Natural killer cell (primary cell): Measurements from ENCODE around the gene TMEM161A. TPM values are rescaled to one million over a fixed set of nuclear protein-coding genes. Genes with fewer than 3 reads are reported as not detected.
"Not testable (repeated sequence)": the region's sequence is repeated elsewhere in the genome, so short reads cannot be mapped to it uniquely, and the experiment has no call there.

Source experiments
- ATAC-seq, 3 donors: fragments of 150-1000 bp in 2 of 3; fragments of 200-7000 bp in 1 of 3; cut with Tn5 transposase; 1 replicate in 1 of 3; 2 replicates in 2 of 3; pipeline ENCODE4 v1.10.0; 2021; ENCODE audit warnings: mild to moderate bottlenecking in 2 of 3, moderate library complexity in 2 of 3
- DNase-seq, 2 donors: peaks; one replicate each; pipeline versions ENCODE4 v3.0.0 to v3.0.0-alpha.2; 2013 to 2021; ENCODE audit warnings: mixed read lengths in 1 of 2
- H3K27ac ChIP-seq: one replicate; pipeline ENCODE4 v1.5.1; 2013; ENCODE audit warnings: mild to moderate bottlenecking, low read length
- H3K27me3 ChIP-seq: one replicate; pipeline ENCODE4 v1.6.1; 2013; ENCODE audit warnings: low read length; ENCODE audit not compliant: control insufficient read depth, insufficient read depth
- H3K36me3 ChIP-seq: one replicate; pipeline ENCODE4 v1.6.1; 2013; ENCODE audit warnings: low read length; ENCODE audit not compliant: control insufficient read depth, insufficient read depth
- H3K4me1 ChIP-seq: one replicate; pipeline ENCODE4 v1.6.1; 2013; ENCODE audit warnings: low read length; ENCODE audit not compliant: control insufficient read depth, insufficient read depth
- H3K4me3 ChIP-seq: one replicate; pipeline ENCODE4 v1.5.1; 2013; ENCODE audit warnings: low read length
- H3K9me3 ChIP-seq: one replicate; pipeline ENCODE4 v1.6.1; 2013; ENCODE audit warnings: low read length; ENCODE audit not compliant: control insufficient read depth, insufficient read depth
- H3K27ac Mint-ChIP-seq, 2 donors: one replicate each; pipeline ENCODE4 v1.8.0; 2022; ENCODE audit warnings: mild to moderate bottlenecking in 2 of 2, mixed read lengths in 2 of 2, moderate library complexity in 1 of 2
- H3K27me3 Mint-ChIP-seq, 2 donors: one replicate each; pipeline ENCODE4 v1.8.0; 2022; ENCODE audit warnings: low read depth in 2 of 2, mixed read lengths in 2 of 2
- H3K36me3 Mint-ChIP-seq: one replicate; pipeline ENCODE4 v1.8.0; 2022; ENCODE audit warnings: mixed read lengths
- H3K4me1 Mint-ChIP-seq, 2 donors: one replicate each; pipeline ENCODE4 v1.8.0; 2022; ENCODE audit warnings: mixed read lengths in 2 of 2
- H3K4me3 Mint-ChIP-seq: one replicate; pipeline ENCODE4 v1.8.0; 2022; ENCODE audit warnings: mild to moderate bottlenecking, moderate library complexity, mixed read lengths
- H3K9me3 Mint-ChIP-seq, 2 donors: one replicate each; pipeline ENCODE4 v1.8.0; 2022; ENCODE audit warnings: mixed read lengths in 2 of 2
- WGBS: methylation state at CpG from one replicate; pipeline ENCODE4 v1.1.7; 2013; ENCODE audit warnings: missing lambda C conversion rate; ENCODE audit not compliant: insufficient coverage; 5-methylcytosine and 5-hydroxymethylcytosine counted together
- intact Hi-C: fragments of 100-400 bp; cut with micrococcal nuclease; formaldehyde crosslinking; loops from one replicate; pipeline ENCODE4 v1.14.2; 2022
- total RNA-seq, 4 donors: library from RNA; stranded (reverse); fragments of 120-200 nt in 1 of 4; gene quantifications; one replicate each; pipeline versions ENCODE4 v1.2.3 to v1.2.4, GENCODE V29; 2013 to 2022
- TF ChIP-seq, protein P1 (sequence below): fragments of 200-600 bp; IDR thresholded peaks from one replicate; pipeline ENCODE4 v1.8.0; 2022; ENCODE audit warnings: antibody characterized with exemption

TMEM161A gene
- total RNA-seq, 3 donors from 2014 or later (not counting 1 experiment from before 2014, with no cell fraction given): 13.9 to 16.5 (median 14.2) TPM

DNA sequence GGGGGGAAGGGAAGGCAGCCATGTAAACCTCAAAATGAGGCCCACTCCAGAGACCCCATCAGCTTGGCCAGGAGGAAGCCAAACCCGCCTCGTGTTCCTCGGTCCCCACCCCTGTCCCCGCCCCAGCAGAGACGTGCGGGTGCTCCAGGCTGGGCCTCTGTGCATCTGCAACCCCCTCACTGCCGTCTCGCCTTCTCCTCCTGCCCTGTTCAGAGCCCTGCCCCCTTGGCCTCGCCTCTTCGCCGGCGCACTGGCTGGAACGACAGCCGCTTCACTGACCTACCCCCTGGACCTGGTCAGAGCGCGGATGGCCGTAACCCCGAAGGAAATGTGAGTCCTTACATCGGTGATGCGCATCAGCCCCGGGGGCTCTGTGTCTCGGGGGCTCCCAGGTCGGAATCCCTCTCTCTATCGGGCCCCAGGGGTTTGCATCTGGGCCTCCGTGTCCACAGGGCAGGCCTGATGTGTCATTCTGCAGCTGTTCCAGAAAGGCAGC, 32.2 kb downstream of the TMEM161A start:
- Mint-ChIP-seq H3K27ac (no peak overlapping the region), H3K4me3 (no peak overlapping the region), H3K9me3 (no peaks in the 10 kb centered on the region), H3K4me1 (peaks cover 0 to 6% of the 10 kb centered on the region in 2 donors), H3K27me3 (no peaks in the 10 kb centered on the region), H3K36me3 (no peaks in the 10 kb centered on the region)
- H3K9me3 ChIP-seq: no peaks in the 10 kb centered on the region
- ATAC-seq: no peak
- intact Hi-C loops: no loop called here
- peaks cover 10% of the 10 kb centered on the region for H3K4me1 ChIP-seq
- no peak for DNase-seq
- 93% methylated on average over 25 of the region's 25 CpGs for WGBS
- TF ChIP-seq, protein P1, sequence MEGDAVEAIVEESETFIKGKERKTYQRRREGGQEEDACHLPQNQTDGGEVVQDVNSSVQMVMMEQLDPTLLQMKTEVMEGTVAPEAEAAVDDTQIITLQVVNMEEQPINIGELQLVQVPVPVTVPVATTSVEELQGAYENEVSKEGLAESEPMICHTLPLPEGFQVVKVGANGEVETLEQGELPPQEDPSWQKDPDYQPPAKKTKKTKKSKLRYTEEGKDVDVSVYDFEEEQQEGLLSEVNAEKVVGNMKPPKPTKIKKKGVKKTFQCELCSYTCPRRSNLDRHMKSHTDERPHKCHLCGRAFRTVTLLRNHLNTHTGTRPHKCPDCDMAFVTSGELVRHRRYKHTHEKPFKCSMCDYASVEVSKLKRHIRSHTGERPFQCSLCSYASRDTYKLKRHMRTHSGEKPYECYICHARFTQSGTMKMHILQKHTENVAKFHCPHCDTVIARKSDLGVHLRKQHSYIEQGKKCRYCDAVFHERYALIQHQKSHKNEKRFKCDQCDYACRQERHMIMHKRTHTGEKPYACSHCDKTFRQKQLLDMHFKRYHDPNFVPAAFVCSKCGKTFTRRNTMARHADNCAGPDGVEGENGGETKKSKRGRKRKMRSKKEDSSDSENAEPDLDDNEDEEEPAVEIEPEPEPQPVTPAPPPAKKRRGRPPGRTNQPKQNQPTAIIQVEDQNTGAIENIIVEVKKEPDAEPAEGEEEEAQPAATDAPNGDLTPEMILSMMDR: no peak
- H3K27me3 ChIP-seq: no peaks in the 10 kb centered on the region
- H3K36me3 ChIP-seq: peaks cover 8% of the 10 kb centered on the region
- no peak overlapping the region for H3K27ac ChIP-seq
- H3K4me3 ChIP-seq: no peak overlapping the region

DNA sequence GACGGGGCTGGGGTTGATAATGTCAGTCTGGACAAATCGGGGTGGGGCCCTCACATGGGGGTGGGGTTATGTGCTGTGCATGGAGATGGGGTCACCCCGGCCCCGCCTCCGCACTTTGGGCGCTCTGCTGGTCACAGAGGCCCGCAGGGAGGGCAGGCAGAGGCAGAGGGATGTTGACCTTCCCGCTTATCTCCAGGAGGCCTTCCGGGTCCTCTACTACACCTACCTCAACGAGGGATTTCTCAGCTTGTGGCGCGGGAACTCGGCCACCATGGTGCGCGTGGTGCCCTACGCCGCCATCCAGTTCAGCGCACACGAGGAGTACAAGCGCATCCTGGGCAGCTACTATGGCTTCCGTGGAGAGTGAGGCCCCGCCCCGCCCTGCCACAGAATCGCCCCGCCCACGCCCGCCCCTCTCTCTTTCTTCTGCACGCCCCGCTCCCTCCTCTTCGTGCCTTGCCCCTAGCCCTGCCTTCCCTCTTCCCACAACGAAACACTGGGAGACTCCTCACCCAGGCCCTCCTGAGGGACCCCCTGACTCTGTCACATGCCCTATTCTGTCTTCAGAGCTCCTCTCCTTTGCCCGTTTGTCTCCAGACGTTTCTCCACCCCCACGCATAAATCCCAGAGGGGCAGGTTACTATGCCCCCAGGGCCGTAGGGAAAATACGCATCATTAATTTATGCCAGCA, 32.8 kb downstream of the TMEM161A start:
- Histone ChIP-seq H3K4me1 (peaks cover 4% of the 10 kb centered on the region), H3K27ac (no peak overlapping the region), H3K27me3 (no peaks in the 10 kb centered on the region), H3K9me3 (no peaks in the 10 kb centered on the region), H3K36me3 (peaks cover 13% of the 10 kb centered on the region), H3K4me3 (no peak overlapping the region)
- Mint-ChIP-seq H3K9me3 (no peaks in the 10 kb centered on the region), H3K4me1 (peaks cover 0 to 5% of the 10 kb centered on the region in 2 donors), H3K36me3 (no peaks in the 10 kb centered on the region), H3K27me3 (no peaks in the 10 kb centered on the region), H3K4me3 (no peak overlapping the region), H3K27ac (no peak overlapping the region)
- 91% methylated on average over 35 of the region's 36 CpGs for WGBS
- intact Hi-C loops: no loop called here
- DNase-seq (no peak), ATAC-seq (no peak)
- TF ChIP-seq, protein P1: no peak

DNA sequence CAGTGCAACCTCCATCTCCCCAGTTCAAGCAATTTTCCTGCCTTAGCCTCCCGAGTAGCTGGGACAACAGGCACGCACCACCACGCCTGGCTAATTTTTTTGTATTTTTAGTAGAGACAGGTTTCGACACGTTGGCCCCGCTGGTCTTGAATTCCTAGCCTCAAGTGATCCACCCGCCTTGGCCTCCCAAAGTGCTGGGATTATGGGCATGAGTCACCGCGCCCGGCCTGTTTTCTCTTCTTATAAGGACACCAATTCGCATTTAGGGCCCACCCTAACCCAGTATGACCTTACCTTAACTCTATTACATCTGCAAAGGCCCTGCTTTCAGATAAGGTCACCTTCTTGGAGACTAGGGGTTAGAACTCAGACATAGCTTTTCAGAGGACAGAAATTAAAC, 35.1 kb downstream of the TMEM161A start:
- H3K4me3 ChIP-seq: no peak overlapping the region
- H3K4me1 ChIP-seq: no peaks in the 10 kb centered on the region
- Mint-ChIP-seq H3K4me1 (no peaks in the 10 kb centered on the region), H3K27ac (no peak overlapping the region), H3K9me3 (no peaks in the 10 kb centered on the region), H3K4me3 (no peak overlapping the region), H3K27me3 (no peaks in the 10 kb centered on the region), H3K36me3 (no peaks in the 10 kb centered on the region)
- WGBS: 96% methylated on average over 11 of the region's 11 CpGs
- DNase-seq (no peak), ATAC-seq (no peak)
- H3K27ac ChIP-seq: no peak overlapping the region
- no peaks in the 10 kb centered on the region for H3K27me3 ChIP-seq
- TF ChIP-seq, protein P1: no peak
- H3K36me3 ChIP-seq: peaks cover 24% of the 10 kb centered on the region
- intact Hi-C loops: no loop called here
- no peaks in the 10 kb centered on the region for H3K9me3 ChIP-seq

DNA sequence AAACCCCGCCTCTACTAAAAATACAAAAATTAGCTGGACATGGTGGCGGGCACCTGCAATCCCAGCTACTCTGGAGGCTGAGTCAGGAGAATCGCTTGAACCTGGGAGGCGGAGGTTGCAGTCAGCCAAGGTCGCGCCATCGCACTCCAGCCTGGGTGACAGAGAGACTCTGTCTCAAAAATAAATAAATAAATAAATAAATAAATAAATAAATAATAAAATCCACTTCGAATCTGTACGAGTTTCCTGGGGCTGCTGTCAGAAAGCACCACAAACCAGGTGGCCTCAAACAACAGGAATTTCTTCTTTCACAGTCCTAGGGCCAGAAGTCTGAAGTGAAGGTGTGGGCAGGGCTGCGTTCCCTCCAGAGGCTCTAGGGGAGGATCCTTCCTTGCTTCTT, 35.7 kb downstream of the TMEM161A start:
- H3K9me3 Mint-ChIP-seq, ATAC-seq, H3K4me3 Mint-ChIP-seq, H3K27me3 ChIP-seq, H3K27me3 Mint-ChIP-seq, H3K9me3 ChIP-seq, intact Hi-C loops, H3K27ac ChIP-seq, H3K4me3 ChIP-seq, H3K4me1 ChIP-seq, DNase-seq, H3K4me1 Mint-ChIP-seq, H3K36me3 Mint-ChIP-seq, H3K27ac Mint-ChIP-seq: not testable (repeated sequence)
- H3K36me3 ChIP-seq: peaks cover 27% of the 10 kb centered on the region
- 98% methylated on average over 5 of the region's 10 CpGs for WGBS
